Upper lobe of left lung (tissue), 6 donors: ENCODE results near the gene DAGLB. TPM values are rescaled to one million over a fixed set of nuclear protein-coding genes. Genes with fewer than 3 reads are reported as not detected.
A peak's percentile ranks its signal among the peaks of the same experiment; 100 is the strongest.

Experiments used
- ATAC-seq, 2 donors: fragments of 200-7000 bp; cut with Tn5 transposase; one replicate each; pipeline ENCODE4 v1.9.1; 2022; ENCODE audit warnings: mild to moderate bottlenecking in 2 of 2, moderate library complexity in 2 of 2; ENCODE audit not compliant: low FRiP score in 2 of 2
- DNase-seq, 2 donors: peaks; one replicate each; pipeline ENCODE4 v3.0.0-alpha.2; 2019 to 2020
- H3K27ac ChIP-seq, 4 donors: fragments of 200-600 bp; sonication (generic); one replicate each; pipeline ENCODE4 v1.5.1; 2016 to 2019
- H3K27me3 ChIP-seq, 4 donors: fragments of 200-600 bp; sonication (generic); one replicate each; pipeline ENCODE4 v1.5.1; 2017 to 2019
- H3K36me3 ChIP-seq, 4 donors: fragments of 200-600 bp; sonication (generic); one replicate each; pipeline ENCODE4 v1.5.1; 2016 to 2019
- H3K4me1 ChIP-seq, 4 donors: fragments of 200-600 bp; sonication (generic); one replicate each; pipeline ENCODE4 v1.5.1; 2018 to 2019
- H3K4me3 ChIP-seq, 4 donors: fragments of 200-600 bp; sonication (generic); one replicate each; pipeline ENCODE4 v1.5.1; 2017 to 2019; ENCODE audit warnings: mild to moderate bottlenecking in 2 of 4, moderate library complexity in 1 of 4
- H3K9me3 ChIP-seq, 4 donors: fragments of 200-600 bp; sonication (generic); one replicate each; pipeline ENCODE4 v1.5.1; 2018 to 2019
- CTCF ChIP-seq, 6 experiments: fragments of 450-650 bp in 4 of 6; fragments of 200-600 bp in 2 of 6; sonication (generic) in 2 of 6; IDR thresholded peaks; one replicate each; pipeline ENCODE4 v1.5.1; 2016 to 2019; ENCODE audit warnings: antibody characterized with exemption in 6 of 6
- EP300 ChIP-seq, 4 donors: sonication (generic); formaldehyde crosslinking; IDR thresholded peaks; one replicate each; pipeline ENCODE4 v1.5.1; 2017; ENCODE audit warnings: antibody characterized with exemption in 4 of 4, control low read depth in 2 of 4
- POLR2A ChIP-seq, 4 donors: fragments of 450-650 bp; IDR thresholded peaks; one replicate each; pipeline ENCODE4 v1.5.1; 2016 to 2017; ENCODE audit warnings: antibody characterized with exemption in 4 of 4, mild to moderate bottlenecking in 2 of 4
- POLR2AphosphoS5 ChIP-seq, 2 donors: sonication (generic); formaldehyde crosslinking; IDR thresholded peaks; one replicate each; pipeline ENCODE4 v1.5.1; 2017; ENCODE audit warnings: antibody characterized with exemption in 2 of 2
- WGBS, 2 donors: methylation state at CpG; one replicate each; pipeline ENCODE4 v1.1.5; 2017 to 2018; 5-methylcytosine and 5-hydroxymethylcytosine counted together
- total RNA-seq, 6 donors: library from RNA; depleted of rRNA in 4 of 6; stranded (reverse); fragments of >200 nt in 4 of 6; gene quantifications; one replicate each; pipeline versions ENCODE4 v1.1.0 to v1.2.1, GENCODE V29; 2016 to 2021
- donor health status: DM: no; HTN: no; CAD: no; lungs with moderate emphysema.
- donor health status: DM: no; HTN: yes; CAD: no; lungs with severe emphysema.

The DAGLB gene
- total RNA-seq, 6 donors from 2014 or later, result 26.6 to 53.8 (median 36.7) TPM

DNA sequence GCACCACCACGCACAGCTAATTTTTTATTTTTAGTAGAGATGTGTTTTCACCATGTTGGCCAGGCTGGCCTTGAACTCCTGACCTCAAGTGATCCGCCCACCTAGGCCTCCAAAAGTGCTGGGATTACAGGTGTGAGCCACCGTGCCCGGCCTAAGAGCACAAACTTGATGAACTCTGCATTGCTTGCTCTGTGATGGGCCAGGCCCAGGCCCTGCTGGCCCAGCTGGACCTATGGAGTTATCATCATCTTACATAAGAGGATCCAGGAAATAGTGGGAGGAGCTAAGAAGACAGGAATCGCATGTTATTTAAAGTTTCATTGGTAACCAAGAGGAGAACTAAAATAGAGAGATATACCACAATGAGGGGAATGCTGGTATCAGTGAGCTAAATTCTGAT lies 86.9 kb downstream of the DAGLB start:
- H3K27ac ChIP-seq, result no peak overlapping the region
- H3K27me3 ChIP-seq, result no peaks in the 10 kb centered on the region
- no peaks in the 10 kb centered on the region for H3K9me3 ChIP-seq
- no peak for DNase-seq
- peak in 1 of 2 donors; percentile 44 for ATAC-seq
- H3K4me3 ChIP-seq, result no peak overlapping the region
- H3K36me3 ChIP-seq, result no peaks in the 10 kb centered on the region
- H3K4me1 ChIP-seq, result no peaks in the 10 kb centered on the region
- WGBS, 2 donors, result 76 to 83% methylated on average over 5 of the region's 5 CpGs
- TF ChIP-seq CTCF (IDR thresholded peaks at IDR 0.05) (no peak), EP300 (IDR thresholded peaks at IDR 0.05) (no peak), POLR2A (IDR thresholded peaks at IDR 0.05) (no peak), POLR2AphosphoS5 (IDR thresholded peaks at IDR 0.05) (no peak)

DNA sequence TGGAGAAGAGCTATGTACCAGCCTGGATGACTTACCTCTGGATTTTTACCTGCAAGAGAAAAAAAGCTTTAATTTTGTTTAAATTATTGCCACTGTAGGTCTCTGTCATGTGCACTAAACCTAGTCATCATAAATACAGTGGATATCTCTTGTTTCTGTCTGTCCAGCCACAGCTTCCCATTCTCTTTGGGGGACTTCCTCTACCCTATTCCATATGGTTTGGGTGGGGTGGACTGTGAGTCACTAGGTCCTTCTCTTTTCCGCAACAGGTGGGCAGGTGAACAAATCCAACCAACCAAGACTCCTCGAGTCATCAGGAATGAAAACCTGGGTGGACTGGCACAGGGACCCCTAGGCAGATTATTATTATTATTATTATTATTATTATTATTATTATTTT lies 88.0 kb downstream of the DAGLB start:
- TF ChIP-seq CTCF (IDR thresholded peaks at IDR 0.05), result no peak
- no peak for TF ChIP-seq POLR2AphosphoS5 (IDR thresholded peaks at IDR 0.05)
- TF ChIP-seq POLR2A (IDR thresholded peaks at IDR 0.05), result no peak
- no peak for TF ChIP-seq EP300 (IDR thresholded peaks at IDR 0.05)
- no peak for DNase-seq
- Histone ChIP-seq H3K4me3 (no peak overlapping the region), H3K36me3 (no peaks in the 10 kb centered on the region), H3K4me1 (no peaks in the 10 kb centered on the region), H3K27ac (no peak overlapping the region), H3K9me3 (no peaks in the 10 kb centered on the region), H3K27me3 (no peaks in the 10 kb centered on the region)
- 78 to 86% methylated on average over 2 of the region's 2 CpGs for WGBS, 2 donors
- no peak for ATAC-seq

Other genes starting within 250 kb of the DAGLB start
- gene CYTH3, start 175.3 kb downstream of the DAGLB start, total RNA-seq, result 10 to 100 TPM; 24.2 to 76.5 (median 32.9) TPM
- 10 to 100 TPM in 3 of 6 donors, 1 to 10 TPM in 3; 4.6 to 17.1 (median 10.3) TPM for gene FAM220A, start 99.0 kb downstream of the DAGLB start, total RNA-seq
- 100 to 1,000 TPM; 108 to 272 (median 184) TPM for gene RAC1, start 73.4 kb downstream of the DAGLB start, total RNA-seq
- gene KDELR2, start 36.2 kb upstream of the DAGLB start, total RNA-seq, result 100 to 1,000 TPM in 1 of 6 donors, 10 to 100 TPM in 5; 35.6 to 120 (median 92.7) TPM
- gene GRID2IP, start 103.5 kb upstream of the DAGLB start, total RNA-seq, result 1 to 10 TPM in 2 of 6 donors, under 1 TPM in 3, not detected in 1; 0.30 to 1.3 (median 0.63) TPM
- gene ZDHHC4, start 129.5 kb upstream of the DAGLB start, total RNA-seq, result 10 to 100 TPM; 24.2 to 57.9 (median 48.4) TPM
- 10 to 100 TPM; 23.4 to 61.8 (median 35.4) TPM for gene INTS15, start 142.1 kb upstream of the DAGLB start, total RNA-seq
- gene ZNF853, start 167.7 kb upstream of the DAGLB start, total RNA-seq, result 10 to 100 TPM in 2 of 6 donors, 1 to 10 TPM in 4; 2.9 to 11.9 (median 7.0) TPM
- gene ZNF316, start 189.4 kb upstream of the DAGLB start, total RNA-seq, result 100 to 1,000 TPM in 1 of 6 donors, 10 to 100 TPM in 5; 31.6 to 132 (median 43.1) TPM